Jurkat, Clone E6-1 (cell line): Measurements from ENCODE around the gene TMEM108.

ENCODE experiments used
- DNase-seq: peaks from one replicate; pipeline ENCODE4 v3.0.0-alpha.2; 2011; ENCODE audit warnings: low read depth, low spot score
- H3K4me3 ChIP-seq: 2 replicates; pipeline ENCODE4 v1.5.1; 2011; ENCODE audit warnings: mild to moderate bottlenecking, low read length, control low read depth, moderate library complexity

TMEM108 gene

DNA sequence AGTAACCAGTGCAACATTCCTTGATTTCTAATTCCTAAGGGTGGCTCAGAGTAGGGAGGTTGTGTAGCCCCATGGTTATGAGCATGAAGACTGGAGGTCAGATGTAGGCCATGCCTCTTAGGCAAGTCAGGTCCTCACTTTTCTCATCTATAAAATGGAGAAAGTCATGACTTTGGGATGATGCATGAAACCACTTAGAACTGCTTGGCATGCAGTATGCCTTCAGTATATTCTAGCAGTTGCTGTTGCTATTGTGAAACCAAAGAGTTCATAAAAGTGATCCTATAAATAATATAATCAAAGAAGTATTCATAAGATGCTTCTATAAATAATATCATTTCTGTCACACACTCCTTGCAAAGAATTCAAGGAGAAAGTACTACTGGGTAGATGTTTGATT is 65.5 kb downstream of the TMEM108 start:
- DNase-seq = no peak
- H3K4me3 ChIP-seq = no peak overlapping the region

DNA sequence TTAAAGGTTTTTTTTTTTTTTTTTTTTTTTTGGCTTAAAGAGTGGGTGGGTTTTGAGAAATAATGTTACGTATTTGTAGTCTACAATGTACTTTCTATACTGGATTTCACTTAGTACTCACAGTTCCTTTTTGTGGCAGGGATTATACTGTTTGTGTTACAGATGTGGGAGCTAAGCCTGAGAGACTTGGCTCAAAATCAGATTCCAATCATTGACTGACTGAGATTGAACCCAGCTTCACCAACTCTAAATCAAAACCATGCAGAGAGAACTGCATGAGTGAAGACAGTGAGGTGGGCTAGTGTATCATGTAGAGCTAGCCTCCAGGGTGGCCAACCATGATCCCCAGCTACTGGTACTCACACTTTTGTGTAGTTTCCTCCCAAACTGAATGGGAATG is 68.0 kb downstream of the TMEM108 start:
- no peak overlapping the region for H3K4me3 ChIP-seq
- no peak for DNase-seq

DNA sequence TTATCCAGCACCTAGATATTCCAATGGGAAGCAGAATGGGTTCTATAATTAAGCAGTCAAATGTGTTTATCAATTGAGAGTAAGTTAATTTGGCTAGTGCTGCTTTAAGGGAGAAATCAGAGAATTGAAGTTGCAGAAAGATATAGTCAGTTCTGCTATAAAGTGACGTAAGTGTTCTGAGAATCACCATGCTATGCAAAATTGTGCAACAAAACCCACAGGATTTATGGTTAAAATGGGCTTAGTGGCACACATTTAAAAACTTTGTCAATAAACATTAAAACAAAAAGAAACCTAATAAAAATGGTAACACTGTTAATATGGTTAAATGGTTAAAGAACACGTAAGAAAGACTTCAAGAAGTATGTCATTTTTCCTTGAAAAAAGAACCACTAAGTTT is 74.5 kb downstream of the TMEM108 start:
- no peak overlapping the region for H3K4me3 ChIP-seq
- no peak for DNase-seq

GRCh38 chr3:133113526-133113925 is 75.3 kb downstream of the TMEM108 start:
- DNase-seq = no peak
- no peak overlapping the region for H3K4me3 ChIP-seq

GRCh38 chr3:133113927-133114597 is 75.9 kb downstream of the TMEM108 start:
- no peak overlapping the region for H3K4me3 ChIP-seq
- no peak for DNase-seq

DNA sequence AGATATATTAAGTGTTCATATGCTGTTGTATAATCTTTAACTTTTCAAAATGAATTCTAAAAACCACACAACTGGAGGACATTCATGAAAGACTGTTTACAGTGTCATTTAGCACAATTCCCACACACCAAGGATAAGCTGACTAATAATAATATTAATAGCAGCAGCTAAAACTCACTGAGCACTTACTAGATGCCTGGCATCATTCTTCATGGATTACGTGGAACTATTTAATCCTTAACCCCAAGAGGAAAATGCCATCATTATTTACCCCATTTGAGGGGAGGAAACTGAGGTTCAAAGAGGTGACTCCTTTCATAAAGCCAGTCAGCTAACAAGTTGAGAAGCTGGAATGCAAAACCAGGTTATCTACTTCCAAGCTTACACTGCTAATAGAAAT is 77.0 kb downstream of the TMEM108 start:
- H3K4me3 ChIP-seq = no peak overlapping the region
- DNase-seq = no peak

DNA sequence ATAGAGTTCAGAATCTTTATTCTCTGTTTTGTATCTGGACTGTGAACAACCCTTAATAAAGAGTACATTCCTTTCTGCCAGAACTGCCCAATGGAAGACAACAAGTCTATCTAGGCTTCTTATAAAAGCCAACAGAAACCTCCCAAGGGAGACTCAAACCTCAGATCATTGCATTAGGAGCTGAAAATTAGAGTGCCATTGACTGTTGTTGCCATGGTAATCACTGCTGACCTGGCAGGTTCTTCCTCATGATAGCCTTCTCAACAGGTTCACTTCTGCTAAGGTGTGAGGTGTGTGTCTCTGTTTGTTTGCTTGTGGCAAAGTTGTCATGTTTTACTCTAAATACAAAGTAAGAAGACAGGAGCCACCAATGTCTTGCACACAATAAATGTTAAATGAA is 79.2 kb downstream of the TMEM108 start:
- H3K4me3 ChIP-seq = no peak overlapping the region
- DNase-seq = no peak

- no peak overlapping the region for H3K4me3 ChIP-seq
- DNase-seq = no peak
Measured at GRCh38 chr3:133119176-133119575, 81.0 kb downstream of the TMEM108 start.

- no peak overlapping the region for H3K4me3 ChIP-seq
- DNase-seq = no peak
Measured at GRCh38 chr3:133121450-133121849, 83.3 kb downstream of the TMEM108 start.

DNA sequence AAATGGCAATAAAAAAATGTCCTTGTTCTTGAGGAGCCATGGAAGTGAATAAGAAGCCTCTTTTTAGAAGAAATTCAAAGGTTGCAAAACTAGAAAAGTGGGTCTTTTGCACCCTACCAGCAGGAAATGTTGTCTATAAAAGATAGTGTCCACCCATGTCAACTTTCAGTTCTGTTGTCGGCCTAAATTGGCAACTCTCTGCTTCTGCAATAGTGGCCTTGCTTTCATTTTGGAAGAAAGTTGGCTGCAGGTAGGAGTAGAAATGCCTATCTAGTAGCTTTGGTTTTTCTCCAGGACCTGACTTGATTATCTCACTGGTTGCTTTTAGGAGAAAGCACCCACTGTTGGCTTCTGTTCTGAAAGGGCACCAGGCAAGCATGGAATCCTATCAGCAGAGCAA is 85.4 kb downstream of the TMEM108 start:
- no peak overlapping the region for H3K4me3 ChIP-seq
- no peak for DNase-seq

DNA sequence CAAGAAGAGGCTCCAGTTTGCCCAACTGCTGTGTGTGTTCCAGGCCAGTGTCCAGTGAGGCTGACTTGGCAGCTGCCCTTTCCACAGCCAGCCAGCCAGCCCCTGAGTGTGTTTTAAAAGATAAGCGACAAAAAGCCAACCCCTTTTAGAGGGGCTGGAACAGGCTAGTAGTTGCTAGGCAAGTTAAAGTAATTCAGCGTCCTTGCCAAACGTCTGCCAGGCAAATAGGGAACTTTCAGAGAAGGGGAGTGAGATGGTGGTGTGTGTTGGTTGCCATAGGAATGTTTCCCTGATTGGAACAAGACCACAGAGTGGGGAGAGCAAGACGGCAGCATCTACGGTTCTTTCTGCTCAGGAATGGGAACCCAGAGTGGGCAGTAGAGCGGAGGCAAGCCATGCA is 86.3 kb downstream of the TMEM108 start:
- no peak overlapping the region for H3K4me3 ChIP-seq
- no peak for DNase-seq

GRCh38 chr3:133125171-133125570 is 87.0 kb downstream of the TMEM108 start:
- DNase-seq = no peak
- H3K4me3 ChIP-seq = no peak overlapping the region

DNA sequence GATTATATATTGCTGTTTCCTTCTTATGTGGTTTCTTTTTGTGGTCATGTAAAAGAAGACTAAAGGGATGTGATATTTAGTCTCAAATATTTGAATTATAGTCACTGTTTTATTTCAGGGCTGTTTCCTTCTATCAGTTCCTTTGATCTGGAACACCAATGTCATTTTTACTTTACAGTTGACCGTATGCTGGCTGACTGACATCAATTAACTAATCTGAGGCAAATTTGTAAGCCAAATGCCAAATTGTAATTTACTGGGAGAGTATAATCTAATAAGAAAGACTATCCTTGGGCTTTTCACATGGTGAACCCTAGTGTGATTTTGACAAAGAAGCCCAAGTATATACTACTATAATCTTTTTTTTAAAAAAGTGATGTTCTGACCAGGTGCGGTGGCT is 87.6 kb downstream of the TMEM108 start:
- no peak overlapping the region for H3K4me3 ChIP-seq
- no peak for DNase-seq

- no peak for DNase-seq
- no peak overlapping the region for H3K4me3 ChIP-seq
Measured at GRCh38 chr3:133127381-133127780, 89.2 kb downstream of the TMEM108 start.

DNA sequence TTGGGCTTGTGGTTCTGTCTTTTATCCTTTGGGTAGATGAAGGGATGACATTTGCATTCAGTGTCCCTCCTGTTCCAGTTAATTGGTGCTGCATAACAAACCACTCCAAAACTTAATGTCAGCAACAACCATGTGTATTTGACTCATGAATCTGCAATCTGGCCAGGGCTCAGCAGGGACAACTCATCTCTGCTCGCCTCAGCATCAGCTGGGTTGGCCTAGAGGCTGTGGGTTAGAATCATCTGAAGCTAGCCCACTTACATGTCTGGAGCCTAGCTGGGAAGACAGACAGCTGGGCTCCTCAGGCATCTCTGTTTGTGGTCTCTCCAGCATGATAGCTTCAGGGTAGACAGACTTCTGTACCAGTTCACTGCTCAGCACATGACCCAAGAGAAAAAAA is 92.0 kb downstream of the TMEM108 start:
- H3K4me3 ChIP-seq = no peak overlapping the region
- no peak for DNase-seq

GRCh38 chr3:133135306-133135705 is 97.1 kb downstream of the TMEM108 start:
- DNase-seq = no peak
- H3K4me3 ChIP-seq = no peak overlapping the region

- no peak for DNase-seq
- H3K4me3 ChIP-seq = no peak overlapping the region
Measured at GRCh38 chr3:133136114-133137041, 98.2 kb downstream of the TMEM108 start.

DNA sequence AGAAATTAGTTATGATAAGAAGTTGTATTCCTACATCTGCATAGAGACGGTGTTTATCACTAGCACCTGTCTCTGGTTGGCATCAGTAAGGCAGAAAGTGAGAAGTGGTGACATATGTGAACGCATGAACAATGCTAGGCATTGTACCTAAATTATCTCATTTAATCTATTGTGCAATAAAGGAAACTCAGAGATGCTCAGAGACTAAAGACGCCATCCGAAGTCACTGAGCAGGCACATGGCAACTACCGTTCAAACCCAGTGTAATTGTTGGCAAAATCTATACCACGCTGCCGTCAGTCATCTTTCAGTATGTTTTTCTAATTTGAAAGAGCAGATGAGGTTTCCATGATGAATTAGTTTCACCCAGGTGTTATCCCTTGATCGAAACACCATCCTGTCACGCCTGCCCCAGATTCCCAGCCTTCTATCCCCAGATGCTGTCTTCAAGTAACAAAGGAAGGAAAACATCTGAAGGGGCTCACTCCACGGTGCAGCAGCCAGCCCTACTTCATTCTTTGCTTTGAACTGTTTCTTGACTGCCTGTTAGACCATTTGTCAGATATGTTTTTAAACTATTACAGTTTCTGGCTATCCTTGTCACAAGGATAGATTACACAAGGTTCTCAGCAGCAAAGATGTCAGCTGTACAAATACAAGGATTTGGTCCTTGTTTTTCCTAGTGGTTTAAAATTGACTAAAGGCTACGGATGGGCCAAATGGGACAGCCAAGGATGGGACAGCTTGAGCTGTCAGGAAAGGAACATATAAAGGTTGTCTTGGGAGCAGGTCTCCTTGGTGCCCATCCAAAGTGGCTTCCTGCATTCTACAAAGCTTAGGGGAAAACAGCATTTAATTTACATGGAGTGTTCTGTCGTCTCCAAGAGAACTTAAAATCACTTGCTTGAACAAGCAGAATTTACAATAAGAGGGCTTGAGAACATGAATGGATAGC is 99.1 kb downstream of the TMEM108 start:
- no peak for DNase-seq
- no peak overlapping the region for H3K4me3 ChIP-seq

GRCh38 chr3:133138017-133138416 is 99.8 kb downstream of the TMEM108 start:
- DNase-seq = no peak
- no peak overlapping the region for H3K4me3 ChIP-seq

- DNase-seq = no peak
Measured at GRCh38 chr3:133152056-133152455, 113.9 kb downstream of the TMEM108 start.

More at GRCh38 chr3:133152056-133152455, 113.9 kb downstream of the TMEM108 start:
- H3K4me3 ChIP-seq = no peak overlapping the region
